ENCODE data around the gene C3orf22. TPM values are rescaled to one million over a fixed set of nuclear protein-coding genes. Genes with fewer than 3 reads are reported as not detected.

C3orf22 gene
- total RNA-seq, 2 donors from 2014 or later, result not detected

DNA sequence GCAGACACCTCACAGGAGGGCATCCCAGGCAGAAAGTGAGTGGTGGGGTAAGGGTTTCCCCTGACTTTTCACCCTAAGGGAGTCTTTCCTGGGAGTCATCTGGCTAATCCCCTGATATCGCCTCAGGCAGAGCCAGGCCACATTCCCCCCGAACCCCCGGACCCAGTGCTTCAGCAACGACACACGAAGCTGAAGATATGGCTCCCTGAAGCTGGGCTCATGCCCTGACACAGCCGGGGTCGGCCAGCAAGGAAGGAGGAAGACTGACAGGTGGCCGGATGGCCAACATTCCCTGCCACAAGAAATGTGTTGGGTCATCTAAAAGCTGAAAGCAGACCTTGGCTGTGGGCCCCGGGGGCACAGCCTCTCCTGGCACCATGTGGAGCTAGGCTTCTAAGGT is 20.4 kb downstream of the C3orf22 start:
- Histone ChIP-seq H3K9me3 (ENCODE audit: control insufficient read depth, low read length) (no peaks in the 10 kb centered on the region), H3K36me3 (ENCODE audit: control insufficient read depth, insufficient read depth, low read length) (no peaks in the 10 kb centered on the region), H3K4me3 (ENCODE audit: low read length) (no peak overlapping the region), H3K9ac (ENCODE audit: extremely low read depth, low read length, poor library complexity, severe bottlenecking) (no peak overlapping the region), H3K27ac (ENCODE audit: low read depth, low read length) (no peak overlapping the region), H3K27me3 (ENCODE audit: control insufficient read depth, insufficient read depth, low read length, poor library complexity, severe bottlenecking) (peaks cover 12% of the 10 kb centered on the region), H3K4me1 (ENCODE audit: control insufficient read depth, insufficient read depth, low read length) (no peaks in the 10 kb centered on the region)
- Mint-ChIP-seq H3K9me3 (peaks cover 1% of the 10 kb centered on the region), H3K36me3 (ENCODE audit: low read depth) (no peaks in the 10 kb centered on the region), H3K27ac (no peak overlapping the region), H3K4me3 (no peak overlapping the region), H3K4me1 (no peaks in the 10 kb centered on the region), H3K27me3 (ENCODE audit: insufficient read depth) (peaks cover 20% of the 10 kb centered on the region)
- 89 to 90% methylated on average over 8 to 9 of the region's 9 CpGs for WGBS, 2 experiments (ENCODE audit: insufficient coverage in 1 of 2, insufficient read length in 1 of 2)
- TF ChIP-seq, protein P1, sequence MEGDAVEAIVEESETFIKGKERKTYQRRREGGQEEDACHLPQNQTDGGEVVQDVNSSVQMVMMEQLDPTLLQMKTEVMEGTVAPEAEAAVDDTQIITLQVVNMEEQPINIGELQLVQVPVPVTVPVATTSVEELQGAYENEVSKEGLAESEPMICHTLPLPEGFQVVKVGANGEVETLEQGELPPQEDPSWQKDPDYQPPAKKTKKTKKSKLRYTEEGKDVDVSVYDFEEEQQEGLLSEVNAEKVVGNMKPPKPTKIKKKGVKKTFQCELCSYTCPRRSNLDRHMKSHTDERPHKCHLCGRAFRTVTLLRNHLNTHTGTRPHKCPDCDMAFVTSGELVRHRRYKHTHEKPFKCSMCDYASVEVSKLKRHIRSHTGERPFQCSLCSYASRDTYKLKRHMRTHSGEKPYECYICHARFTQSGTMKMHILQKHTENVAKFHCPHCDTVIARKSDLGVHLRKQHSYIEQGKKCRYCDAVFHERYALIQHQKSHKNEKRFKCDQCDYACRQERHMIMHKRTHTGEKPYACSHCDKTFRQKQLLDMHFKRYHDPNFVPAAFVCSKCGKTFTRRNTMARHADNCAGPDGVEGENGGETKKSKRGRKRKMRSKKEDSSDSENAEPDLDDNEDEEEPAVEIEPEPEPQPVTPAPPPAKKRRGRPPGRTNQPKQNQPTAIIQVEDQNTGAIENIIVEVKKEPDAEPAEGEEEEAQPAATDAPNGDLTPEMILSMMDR (conservative IDR thresholded peaks at IDR 0.05), result no peak
- DNase-seq, result no peak

DNA sequence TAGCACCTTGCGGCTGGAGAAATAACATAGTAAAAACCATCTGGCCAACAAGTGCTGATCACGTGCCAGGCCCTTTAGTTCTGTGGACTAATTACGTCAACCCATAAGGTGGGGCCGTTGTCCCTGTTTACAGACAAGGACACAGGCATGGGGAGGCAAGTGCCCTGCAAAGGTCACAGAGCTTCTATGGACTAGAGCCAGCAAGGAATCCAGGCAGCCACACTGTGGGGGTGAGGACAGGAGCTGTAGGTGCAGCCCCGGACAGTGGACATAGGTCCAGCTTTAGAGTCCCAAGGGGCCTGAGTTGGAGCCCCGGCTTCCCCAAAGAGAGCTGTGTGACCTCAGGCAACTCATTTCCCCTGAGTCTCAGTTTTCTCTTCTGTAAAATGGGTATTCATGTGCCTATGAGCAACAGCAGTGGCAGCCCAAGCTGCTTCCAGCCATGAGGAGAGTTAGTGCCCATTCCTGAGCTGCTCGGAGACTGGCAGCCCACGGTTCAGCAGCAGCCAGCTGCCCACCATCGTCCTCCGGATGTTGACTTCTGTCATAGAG is 20.9 kb downstream of the C3orf22 start:
- Histone ChIP-seq H3K4me1 (ENCODE audit: control insufficient read depth, insufficient read depth, low read length) (no peaks in the 10 kb centered on the region), H3K9me3 (ENCODE audit: control insufficient read depth, low read length) (no peaks in the 10 kb centered on the region), H3K36me3 (ENCODE audit: control insufficient read depth, insufficient read depth, low read length) (no peaks in the 10 kb centered on the region), H3K4me3 (ENCODE audit: low read length) (no peak overlapping the region), H3K27ac (ENCODE audit: low read depth, low read length) (no peak overlapping the region), H3K27me3 (ENCODE audit: control insufficient read depth, insufficient read depth, low read length, poor library complexity, severe bottlenecking) (peaks cover 17% of the 10 kb centered on the region), H3K9ac (ENCODE audit: extremely low read depth, low read length, poor library complexity, severe bottlenecking) (no peak overlapping the region)
- TF ChIP-seq, protein P1 (conservative IDR thresholded peaks at IDR 0.05), result no peak
- WGBS, 2 experiments (ENCODE audit: insufficient coverage in 1 of 2, insufficient read length in 1 of 2), result 91 to 93% methylated on average over 8 to 10 of the region's 10 CpGs
- Mint-ChIP-seq H3K27ac (no peak overlapping the region), H3K4me3 (no peak overlapping the region), H3K9me3 (peaks cover 1% of the 10 kb centered on the region), H3K27me3 (ENCODE audit: insufficient read depth) (peaks cover 19% of the 10 kb centered on the region), H3K36me3 (ENCODE audit: low read depth) (no peaks in the 10 kb centered on the region), H3K4me1 (no peaks in the 10 kb centered on the region)
- peak; percentile 40 for DNase-seq

DNA sequence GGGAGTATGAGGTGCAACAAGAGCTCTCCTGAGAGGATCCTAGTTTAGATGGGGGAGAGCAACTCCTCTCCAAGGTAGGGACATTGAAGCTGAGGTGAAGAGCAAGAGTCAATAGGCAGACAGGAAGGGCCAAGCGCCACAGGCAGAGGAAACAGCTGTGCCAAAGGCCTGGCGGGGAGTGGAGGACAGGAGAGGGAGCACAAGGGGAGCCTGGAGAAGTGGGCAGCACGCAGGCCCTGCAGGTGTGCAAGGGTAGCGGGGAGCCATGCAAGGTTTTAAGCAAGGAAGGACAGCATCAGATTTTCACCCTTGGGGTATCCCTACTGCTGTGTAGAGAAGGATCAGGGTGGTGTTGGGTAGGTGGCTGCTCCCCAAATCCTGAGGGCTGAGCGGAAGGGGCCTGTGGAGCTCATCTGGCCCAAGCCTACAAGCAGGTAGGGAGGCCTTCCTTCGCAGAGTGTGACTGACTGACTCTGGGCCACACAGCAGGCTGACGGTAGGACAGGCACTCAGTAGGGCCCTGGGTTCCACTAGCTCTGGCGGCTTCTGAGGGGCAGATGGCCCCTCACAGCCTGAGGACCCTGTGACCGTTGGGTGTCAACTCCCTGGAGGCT is 21.5 kb downstream of the C3orf22 start:
- no peak overlapping the region for H3K9ac ChIP-seq (ENCODE audit: extremely low read depth, low read length, poor library complexity, severe bottlenecking)
- Mint-ChIP-seq H3K9me3 (peaks cover 1% of the 10 kb centered on the region), H3K36me3 (ENCODE audit: low read depth) (no peaks in the 10 kb centered on the region), H3K4me3 (no peak overlapping the region), H3K27ac (no peak overlapping the region), H3K4me1 (no peaks in the 10 kb centered on the region), H3K27me3 (ENCODE audit: insufficient read depth) (peaks cover 17% of the 10 kb centered on the region)
- DNase-seq, result peak; percentile 32
- TF ChIP-seq, protein P1 (conservative IDR thresholded peaks at IDR 0.05), result no peak
- peaks cover 21% of the 10 kb centered on the region for H3K27me3 ChIP-seq (ENCODE audit: control insufficient read depth, insufficient read depth, low read length, poor library complexity, severe bottlenecking)
- H3K9me3 ChIP-seq (ENCODE audit: control insufficient read depth, low read length), result no peaks in the 10 kb centered on the region
- no peaks in the 10 kb centered on the region for H3K36me3 ChIP-seq (ENCODE audit: control insufficient read depth, insufficient read depth, low read length)
- no peak overlapping the region for H3K4me3 ChIP-seq (ENCODE audit: low read length)
- WGBS, 2 experiments (ENCODE audit: insufficient coverage in 1 of 2, insufficient read length in 1 of 2), result 79 to 84% methylated on average over 5 to 9 of the region's 9 CpGs
- no peaks in the 10 kb centered on the region for H3K4me1 ChIP-seq (ENCODE audit: control insufficient read depth, insufficient read depth, low read length)
- no peak overlapping the region for H3K27ac ChIP-seq (ENCODE audit: low read depth, low read length)

Data from endodermal cell (in vitro differentiated cells).